ENCODE measurements around the gene HS2ST1.
"Not testable (repeated sequence)": the region's sequence is repeated elsewhere in the genome, so short reads cannot be mapped to it uniquely, and the experiment has no call there.

The HS2ST1 gene

GRCh38 chr1:86926883-86927282 is 12.4 kb downstream of the HS2ST1 start:
- no peak for DNase-seq

- DNase-seq = no peak
These were observed 14.4 kb downstream of the HS2ST1 start for GRCh38 chr1:86928819-86929218.

- DNase-seq = no peak
These were observed 18.6 kb downstream of the HS2ST1 start for GRCh38 chr1:86933051-86933450.

GRCh38 chr1:86933562-86934377 is 19.3 kb downstream of the HS2ST1 start:
- no peak for DNase-seq

- DNase-seq = no peak
These were observed 24.0 kb downstream of the HS2ST1 start for GRCh38 chr1:86938450-86938849.

- no peak for DNase-seq
These were observed 24.4 kb downstream of the HS2ST1 start for GRCh38 chr1:86938855-86939254.

GRCh38 chr1:86939406-86939805 is 25.0 kb downstream of the HS2ST1 start:
- DNase-seq = no peak

GRCh38 chr1:86940599-86940998 is 26.2 kb downstream of the HS2ST1 start:
- no peak for DNase-seq

- no peak for DNase-seq
These were observed 27.6 kb downstream of the HS2ST1 start for GRCh38 chr1:86942042-86942441.

- no peak for DNase-seq
These were observed 28.3 kb downstream of the HS2ST1 start for GRCh38 chr1:86942743-86943142.

- no peak for DNase-seq
These were observed 33.8 kb downstream of the HS2ST1 start for GRCh38 chr1:86948212-86948611.

- DNase-seq = no peak
These were observed 36.4 kb downstream of the HS2ST1 start for GRCh38 chr1:86950712-86951419.

GRCh38 chr1:86951430-86951829 is 37.0 kb downstream of the HS2ST1 start:
- DNase-seq = no peak

- no peak for DNase-seq
These were observed 38.7 kb downstream of the HS2ST1 start for GRCh38 chr1:86953167-86953566.

GRCh38 chr1:86955678-86956077 is 41.2 kb downstream of the HS2ST1 start:
- no peak for DNase-seq

- DNase-seq = no peak
These were observed 41.8 kb downstream of the HS2ST1 start for GRCh38 chr1:86956221-86956620.

GRCh38 chr1:86957221-86957620 is 42.8 kb downstream of the HS2ST1 start:
- peak; percentile 2 for DNase-seq

- DNase-seq = no peak
These were observed 46.1 kb downstream of the HS2ST1 start for GRCh38 chr1:86960548-86960947.

- not testable (repeated sequence) for DNase-seq
These were observed 49.4 kb downstream of the HS2ST1 start for GRCh38 chr1:86963841-86964240.

GRCh38 chr1:86965012-86965826 is 50.8 kb downstream of the HS2ST1 start:
- DNase-seq = no peak

GRCh38 chr1:86965827-86966182 is 51.4 kb downstream of the HS2ST1 start:
- peak; percentile 21 for DNase-seq

GRCh38 chr1:86970938-86971337 is 56.5 kb downstream of the HS2ST1 start:
- no peak for DNase-seq

GRCh38 chr1:86971778-86972177 is 57.3 kb downstream of the HS2ST1 start:
- DNase-seq = no peak

GRCh38 chr1:86972262-86972661 is 57.8 kb downstream of the HS2ST1 start:
- DNase-seq = no peak
